Measurements from ENCODE around the gene PDGFRB.

GRCh38 chr5:150195736-150196485 is 40.3 kb upstream of the PDGFRB start:
- no peak for TF ChIP-seq CTCF (IDR thresholded peaks at IDR 0.05)
- no peak for TF ChIP-seq POLR2A (IDR thresholded peaks at IDR 0.05)
